GM19455 (cell line): ENCODE results near the gene CAMSAP1.
"Not testable (repeated sequence)": the region's sequence is repeated elsewhere in the genome, so short reads cannot be mapped to it uniquely, and the experiment has no call there.

Experiments
- ATAC-seq: cut with Tn5 transposase; IDR thresholded peaks from one replicate; pipeline ENCODE4 v1.9.1; 2021; ENCODE audit not compliant: unreplicated experiment

The CAMSAP1 gene

GRCh38 chr9:135898634-135899407 lies 8.5 kb downstream of the CAMSAP1 start:
- no peak for ATAC-seq

DNA sequence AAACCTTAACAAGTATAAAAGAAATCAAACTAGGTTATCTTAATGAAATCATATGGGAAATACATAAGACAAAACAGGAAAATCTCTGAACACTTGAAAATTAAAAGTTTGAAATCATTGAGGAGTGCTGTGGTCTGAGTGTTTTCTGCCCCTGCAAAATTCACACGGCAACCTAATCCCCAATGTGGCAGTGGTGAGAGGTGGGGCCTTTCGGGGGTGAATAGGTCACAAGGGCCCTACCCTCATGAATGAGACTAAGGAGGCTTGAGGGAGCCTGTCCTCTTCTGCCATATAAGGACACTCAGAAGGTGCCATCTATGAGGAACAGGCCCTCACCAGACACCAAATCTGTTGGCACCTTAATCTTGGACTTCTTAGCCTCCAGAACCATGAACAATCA lies 10.7 kb downstream of the CAMSAP1 start:
- ATAC-seq = no peak

- ATAC-seq = no peak
Observed at GRCh38 chr9:135896205-135896604, 11.1 kb downstream of the CAMSAP1 start.

- ATAC-seq = no peak
Observed at GRCh38 chr9:135895202-135895848, 12.0 kb downstream of the CAMSAP1 start.

GRCh38 chr9:135893104-135893503 lies 14.2 kb downstream of the CAMSAP1 start:
- no peak for ATAC-seq

GRCh38 chr9:135892327-135892726 lies 15.0 kb downstream of the CAMSAP1 start:
- not testable (repeated sequence) for ATAC-seq

GRCh38 chr9:135891027-135891631 lies 16.2 kb downstream of the CAMSAP1 start:
- ATAC-seq = no peak

DNA sequence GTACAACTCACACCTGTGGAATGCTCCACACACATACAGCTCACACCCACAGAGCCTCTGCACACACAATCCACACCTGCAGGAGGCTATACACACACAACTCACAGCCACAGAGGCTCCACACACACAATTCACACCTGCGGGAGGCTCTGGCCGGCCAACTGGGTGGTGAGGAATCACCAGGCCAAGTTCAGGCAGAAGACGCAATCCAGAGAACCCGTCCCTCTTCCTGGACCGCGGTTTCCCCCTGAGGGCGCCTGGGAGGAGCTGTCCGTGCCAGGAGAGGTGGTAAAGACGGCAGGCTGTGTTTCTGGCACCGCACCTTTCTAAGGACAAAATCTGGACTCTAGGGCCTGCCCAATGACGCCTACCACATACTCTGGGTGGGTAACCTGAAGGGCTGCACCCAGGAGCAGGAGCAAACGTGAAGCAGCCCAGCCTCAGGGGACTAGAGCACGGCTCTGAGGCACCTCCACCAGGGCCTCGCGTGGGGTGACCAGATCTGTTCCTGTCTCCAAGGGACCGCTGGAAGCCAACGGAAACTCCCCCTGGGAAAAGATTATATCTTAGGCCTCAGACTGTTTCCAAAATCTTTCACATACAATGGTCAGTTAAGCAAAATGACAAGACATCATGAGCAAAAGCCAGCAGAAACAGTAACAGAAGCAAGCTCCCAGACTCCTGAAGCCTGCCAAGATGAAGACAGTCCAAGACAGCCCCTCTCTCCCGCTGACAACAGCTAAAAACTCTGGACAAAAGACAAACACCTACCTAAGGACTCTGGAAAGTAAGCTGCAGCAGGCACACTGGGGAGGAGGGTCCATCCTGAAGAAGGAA lies 16.9 kb downstream of the CAMSAP1 start:
- ATAC-seq = no peak

GRCh38 chr9:135889564-135890189 lies 17.7 kb downstream of the CAMSAP1 start:
- no peak for ATAC-seq

- no peak for ATAC-seq
Observed at GRCh38 chr9:135888766-135889394, 18.5 kb downstream of the CAMSAP1 start.

- ATAC-seq = no peak
Observed at GRCh38 chr9:135888126-135888765, 19.1 kb downstream of the CAMSAP1 start.

DNA sequence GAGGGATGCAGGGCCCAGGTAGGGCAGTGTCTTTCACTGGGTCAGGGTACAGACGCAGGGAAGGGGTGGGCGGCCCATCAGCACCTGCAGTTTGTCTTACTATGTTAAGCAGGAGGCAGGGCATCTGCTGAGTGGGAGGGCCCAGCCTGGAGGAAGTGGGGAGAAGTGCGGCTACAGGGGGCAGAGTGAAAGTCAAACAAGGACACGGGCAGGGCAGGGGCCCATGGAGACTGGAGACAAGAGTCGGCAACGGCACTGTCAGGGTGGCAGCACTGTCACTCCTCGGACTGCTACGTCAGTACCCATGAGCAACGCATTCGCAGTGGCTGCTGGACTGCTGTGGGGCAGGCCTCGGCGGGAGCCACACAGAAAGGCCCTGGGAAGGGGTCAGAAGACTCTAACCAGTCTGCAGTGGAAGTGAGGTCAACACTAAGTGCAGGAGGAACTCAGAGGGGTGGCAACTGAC lies 19.7 kb downstream of the CAMSAP1 start:
- ATAC-seq = no peak

- no peak for ATAC-seq
Observed at GRCh38 chr9:135887021-135887507, 20.3 kb downstream of the CAMSAP1 start.

GRCh38 chr9:135886147-135886981 lies 21.0 kb downstream of the CAMSAP1 start:
- ATAC-seq = no peak

DNA sequence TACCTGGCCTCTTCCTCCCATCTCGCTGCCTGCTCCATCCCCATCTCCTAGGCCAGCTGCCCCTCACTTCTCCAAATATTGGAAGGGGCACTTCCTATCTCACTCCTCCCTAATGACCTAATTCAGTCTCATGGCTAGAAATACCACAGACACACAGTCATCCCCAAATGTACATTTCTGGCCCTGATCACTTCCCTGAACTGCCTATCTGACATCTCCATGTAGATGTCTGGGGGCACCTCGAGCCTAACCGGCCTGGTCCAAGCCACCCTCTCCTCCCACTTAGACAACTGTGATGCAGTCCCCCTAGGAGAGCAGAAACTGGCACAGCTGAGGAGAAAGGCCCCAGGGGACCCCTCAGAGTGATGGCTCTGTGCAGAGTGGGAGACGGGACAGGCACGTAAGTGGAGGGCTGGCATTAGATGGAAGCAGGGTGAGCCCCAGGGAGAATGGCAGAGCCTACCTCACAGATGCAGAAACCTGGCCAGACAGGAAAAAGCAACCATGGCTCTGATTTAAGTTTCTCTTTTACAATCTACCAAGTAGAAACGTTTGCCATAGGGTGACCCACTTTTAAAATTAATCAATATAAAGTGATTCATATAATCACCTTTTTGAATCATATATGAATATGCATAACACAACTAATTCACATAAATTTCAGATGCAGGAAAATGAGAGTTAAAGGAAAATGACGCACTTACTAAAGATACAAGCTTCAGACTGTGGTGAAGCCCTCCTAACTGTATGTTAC lies 22.1 kb downstream of the CAMSAP1 start:
- ATAC-seq = no peak

GRCh38 chr9:135884328-135885035 lies 22.9 kb downstream of the CAMSAP1 start:
- no peak for ATAC-seq

- ATAC-seq = no peak
Observed at GRCh38 chr9:135883410-135884089, 23.8 kb downstream of the CAMSAP1 start.
